Sciatic nerve (tissue), 2 donors: ENCODE results near the gene MRPL24. TPM values are rescaled to one million over a fixed set of nuclear protein-coding genes. Genes with fewer than 3 reads are reported as not detected.
A peak's percentile ranks its signal among the peaks of the same experiment; 100 is the strongest.

ENCODE experiments used
- ATAC-seq: fragments of 200-7000 bp; cut with Tn5 transposase; one replicate; pipeline ENCODE4 v1.9.1; 2020; ENCODE audit warnings: mild to moderate bottlenecking, moderate library complexity
- DNase-seq: peaks from one replicate; pipeline ENCODE4 v3.0.0-alpha.2; 2020; ENCODE audit warnings: low spot score
- intact Hi-C: fragments of 100-400 bp; cut with DNase I; formaldehyde crosslinking; loops from one replicate; pipeline ENCODE4 v1.14.2; 2022
- total RNA-seq: library from RNA; stranded (reverse); fragmentation: NEBNext Ultra II Directional; extraction: Animal tissue kit (Norgen Biotek cat#: 25700); gene quantifications from one replicate; pipeline ENCODE4 v1.2.1, GENCODE V29; 2021
- donor health status: DM: no; HTN: no; CAD: no.
- donor health status: DM: no; HTN: no; CAD: no.

The MRPL24 gene
- total RNA-seq, 1 donor from 2014 or later = 59.5 TPM

GRCh38 chr1:156746728-156747631 lies 6.1 kb upstream of the MRPL24 start:
- intact Hi-C loops = no loop called here
- peak; percentile 82 for ATAC-seq
- DNase-seq = peak; percentile 98

DNA sequence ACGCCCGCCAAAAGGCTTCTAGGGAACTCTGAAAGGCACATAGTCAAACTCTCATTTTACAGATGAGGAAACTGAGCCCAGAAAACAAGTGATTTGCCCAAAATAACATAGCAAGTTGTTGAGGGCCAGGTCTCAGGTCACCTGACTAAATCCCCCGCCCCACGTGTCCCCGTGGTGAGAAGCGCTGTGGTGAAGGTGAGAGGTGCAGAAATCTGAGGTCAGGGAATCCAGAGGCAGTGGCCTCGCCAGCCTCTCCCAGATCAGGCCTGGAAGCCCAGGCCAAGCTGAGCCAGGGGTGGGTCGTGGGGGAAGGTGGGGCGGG lies 5.5 kb upstream of the MRPL24 start:
- no peak for ATAC-seq
- intact Hi-C loops = no loop called here

GRCh38 chr1:156745881-156746280 lies 5.0 kb upstream of the MRPL24 start:
- DNase-seq (no peak), ATAC-seq (no peak)
- intact Hi-C loops = no loop called here

More for the DNA sequence above, 5.5 kb upstream of the MRPL24 start:
- no peak for DNase-seq

DNA sequence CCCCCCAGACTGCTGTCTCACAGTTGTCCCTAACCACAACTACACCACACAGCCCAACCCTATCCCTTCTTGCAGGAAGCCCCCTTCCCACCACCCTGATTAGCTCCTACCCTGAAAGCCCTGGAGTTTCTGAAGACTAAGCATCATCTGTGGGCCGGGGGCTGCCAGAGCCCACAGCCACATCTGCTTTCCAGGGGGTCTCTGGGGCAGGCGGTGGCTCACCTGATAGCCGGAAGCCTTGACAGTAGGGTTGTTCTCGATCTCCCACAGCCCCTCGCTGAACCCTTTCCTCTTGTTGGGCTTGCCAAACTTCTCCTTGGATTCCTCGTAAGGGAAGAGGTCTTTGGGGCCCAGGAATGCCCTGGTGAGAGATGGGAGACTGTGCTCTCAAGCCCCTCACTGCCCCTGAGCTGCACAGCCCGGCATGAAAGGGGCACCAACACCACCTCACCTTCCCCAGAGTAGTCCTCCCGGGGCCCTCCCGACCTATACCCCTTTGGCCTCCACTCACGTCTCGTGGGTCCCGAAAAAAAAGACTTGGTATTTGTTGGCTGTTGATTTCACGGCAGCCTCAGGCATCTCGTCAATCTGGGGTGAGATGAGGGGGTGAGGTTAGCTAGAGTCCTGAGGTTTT lies 4.0 kb upstream of the MRPL24 start:
- no peak for ATAC-seq
- intact Hi-C loops = loop anchor here (5.0 kb wide), 1 partner anchor 1513 kb away; no protein-coding TSS in a partner anchor
- DNase-seq = no peak

DNA sequence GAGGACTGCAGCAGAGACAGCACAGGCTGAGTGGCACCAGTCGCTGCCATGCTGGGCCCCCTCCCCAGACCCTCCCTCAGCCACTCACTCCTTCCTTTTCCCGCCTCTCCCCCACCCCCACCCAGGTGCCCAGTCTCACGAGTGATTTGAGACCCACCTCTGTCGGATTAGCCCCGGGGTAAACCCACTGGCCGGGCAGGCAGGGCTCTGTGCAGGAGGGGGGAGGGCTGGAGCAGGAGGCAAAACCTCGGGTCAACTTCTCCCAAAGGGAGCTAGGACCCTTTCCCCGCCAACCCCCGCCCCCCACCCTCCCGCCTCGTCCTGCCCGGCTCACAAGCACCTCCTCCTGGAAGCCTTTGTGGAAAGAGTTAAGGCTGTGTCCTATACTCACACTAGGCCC lies 3.5 kb upstream of the MRPL24 start:
- no peak for DNase-seq
- intact Hi-C loops = loop anchor here (5.0 kb wide), 1 partner anchor 1512 kb away; no protein-coding TSS in a partner anchor
- no peak for ATAC-seq

DNA sequence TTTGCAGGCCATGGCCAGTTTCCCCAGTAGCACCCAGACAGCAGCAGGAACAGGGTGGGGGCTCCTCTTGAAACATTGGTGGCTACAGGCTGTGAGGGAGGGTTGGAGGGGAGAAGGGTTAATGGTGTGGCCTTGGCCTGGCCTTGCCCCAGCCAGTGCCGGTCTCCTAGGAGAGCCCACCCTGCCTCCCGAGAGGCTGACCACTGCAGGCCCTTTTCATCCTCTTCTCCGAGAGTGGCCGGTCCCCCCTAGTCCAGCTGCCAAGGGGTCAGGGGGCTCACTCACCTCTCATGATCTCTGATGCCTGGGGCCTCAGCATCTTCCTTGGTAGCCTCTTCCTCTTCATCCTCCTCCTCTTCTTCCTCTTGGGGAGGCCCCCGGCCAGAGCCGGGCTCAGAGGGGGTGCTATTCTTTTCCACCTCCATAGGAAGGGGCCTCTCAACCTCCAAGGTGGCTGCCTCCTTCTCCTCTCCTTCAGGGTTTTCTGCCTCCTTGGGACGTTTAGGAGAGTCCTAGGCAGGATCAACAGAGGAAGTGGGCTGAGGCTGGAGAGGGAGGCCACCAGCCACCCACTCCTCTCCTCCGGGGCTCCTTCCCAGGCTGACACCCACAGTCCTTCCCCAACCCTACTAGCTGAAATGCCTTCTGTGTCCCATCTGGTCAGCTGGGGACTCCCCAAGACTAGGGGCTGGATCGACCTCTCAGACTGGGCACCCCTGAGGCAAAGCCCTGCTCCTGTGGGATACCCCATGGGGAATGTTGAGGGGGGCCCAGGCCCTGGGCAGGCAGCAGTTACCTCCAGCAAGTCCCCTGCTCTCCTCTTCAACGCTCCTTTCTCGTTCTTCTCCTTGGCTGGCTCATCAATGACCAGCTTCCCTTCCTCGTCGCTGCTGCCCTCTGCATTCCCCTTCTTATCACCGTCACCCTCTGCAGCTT lies 2.7 kb upstream of the MRPL24 start:
- intact Hi-C loops = loop anchor here (5.0 kb wide), 1 partner anchor 1511 kb away; no protein-coding TSS in a partner anchor
- no peak for DNase-seq
- no peak for ATAC-seq

DNA sequence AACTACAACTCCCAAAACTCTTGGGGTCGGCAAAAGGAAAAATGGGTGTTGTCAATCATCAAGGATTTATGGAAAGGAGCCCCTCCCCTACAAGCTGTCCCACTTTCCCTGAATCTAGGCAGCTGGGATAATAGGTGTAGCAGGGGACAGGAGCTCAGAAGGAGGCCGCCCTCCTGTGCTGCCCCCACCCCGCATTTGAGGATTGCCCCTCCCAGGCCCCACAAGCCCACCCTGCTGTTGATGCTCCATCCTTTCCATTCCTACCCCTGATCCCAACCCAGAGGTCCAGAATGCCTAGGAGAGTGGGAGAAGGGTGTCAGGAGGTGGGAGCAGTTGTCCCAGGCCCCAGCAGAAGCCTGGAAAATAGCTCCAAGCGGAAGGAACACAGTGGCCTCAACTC lies 1.9 kb upstream of the MRPL24 start:
- intact Hi-C loops = loop anchor here (5.0 kb wide), 1 partner anchor 1510 kb away; no protein-coding TSS in a partner anchor
- no peak for ATAC-seq
- no peak for DNase-seq

- intact Hi-C loops = loop anchor here (5.0 kb wide), 1 partner anchor 1510 kb away; no protein-coding TSS in a partner anchor
- no peak for ATAC-seq
- no peak for DNase-seq
Measured at GRCh38 chr1:156742017-156742416, 1.1 kb upstream of the MRPL24 start.

DNA sequence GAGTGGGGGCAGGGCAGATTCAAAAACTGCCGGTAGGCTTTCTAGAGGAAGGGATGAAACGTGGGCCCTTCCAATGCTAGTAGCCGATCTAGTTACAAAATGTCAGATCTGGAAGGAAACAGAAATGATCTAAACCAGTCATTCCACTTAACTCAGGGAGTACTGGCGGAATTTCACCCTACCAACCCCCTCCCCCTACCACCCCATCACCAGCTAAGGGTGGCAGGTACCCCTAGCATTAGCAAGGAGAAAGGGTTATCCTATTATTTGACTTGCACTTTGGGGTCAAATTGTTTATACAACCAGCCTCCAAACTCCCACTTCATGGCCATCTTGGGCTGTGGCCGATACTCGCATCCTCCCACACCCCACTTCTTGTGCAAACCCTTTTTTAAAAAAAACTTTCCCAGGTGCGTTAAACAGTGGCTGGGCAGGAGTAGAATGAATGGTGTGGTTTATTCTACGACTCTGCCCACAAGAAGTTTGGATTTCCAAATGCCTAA lies 644 bp upstream of the MRPL24 start:
- ATAC-seq (peak; percentile 2), DNase-seq (no peak)
- intact Hi-C loops = loop anchor here (5.0 kb wide), 1 partner anchor 1509 kb away; no protein-coding TSS in a partner anchor

DNA sequence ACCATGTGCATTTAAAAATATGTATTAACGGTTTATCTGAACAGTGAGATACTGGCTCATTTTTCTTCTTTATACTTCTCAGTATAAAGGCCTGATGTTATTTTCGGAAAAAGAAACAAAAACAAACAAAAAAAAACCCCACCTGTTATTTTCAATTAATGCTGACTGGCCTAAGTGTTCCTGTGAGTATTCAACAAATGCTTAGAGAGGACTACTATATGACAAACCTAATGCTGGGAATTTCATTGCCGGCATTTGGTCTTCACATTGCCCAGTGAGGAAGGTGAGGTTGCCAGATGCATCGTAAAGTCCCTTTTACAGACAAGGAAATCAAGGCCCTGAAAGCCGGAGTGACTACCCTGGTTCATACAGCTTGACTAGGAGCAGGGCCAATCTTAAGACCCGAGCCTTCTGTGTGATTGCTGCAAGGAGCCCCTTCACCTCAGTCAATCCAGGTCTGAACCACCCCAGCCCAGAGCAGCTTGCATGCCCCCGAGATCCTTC lies 599 bp downstream of the MRPL24 start:
- ATAC-seq = no peak
- intact Hi-C loops = loop anchor here (5.0 kb wide), 1 partner anchor 1508 kb away; no protein-coding TSS in a partner anchor

GRCh38 chr1:156738916-156739315 lies 2.0 kb downstream of the MRPL24 start:
- ATAC-seq (no peak), DNase-seq (no peak)
- intact Hi-C loops = loop anchor here (5.0 kb wide), 1 partner anchor 308 kb away; the partner anchor contains the start of gene ARHGEF11

More for the DNA sequence above, 599 bp downstream of the MRPL24 start:
- DNase-seq = no peak

DNA sequence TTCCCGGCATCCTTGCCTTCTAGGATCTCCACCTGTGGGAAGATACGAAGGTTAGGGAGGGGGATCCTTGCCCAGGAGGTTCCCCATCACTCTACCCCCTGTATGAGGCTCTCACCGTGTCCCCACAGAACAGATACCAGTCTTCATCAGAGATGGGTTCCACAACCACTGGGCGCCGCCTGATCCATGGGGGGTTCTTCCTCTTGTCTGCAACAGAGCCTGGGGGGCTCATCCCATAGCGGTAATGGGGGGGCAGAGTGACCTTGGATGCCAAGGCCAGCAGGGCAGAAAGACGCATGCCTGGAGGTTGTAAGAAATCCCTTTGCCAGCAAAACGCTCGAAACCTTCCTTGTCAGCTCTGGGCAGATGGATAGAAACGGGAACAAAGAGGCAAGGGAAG lies 2.5 kb downstream of the MRPL24 start:
- ATAC-seq = no peak
- DNase-seq = no peak
- intact Hi-C loops = loop anchor here (5.0 kb wide), 1 partner anchor 309 kb away; the partner anchor contains the start of gene ARHGEF11

GRCh38 chr1:156733989-156734584 lies 6.8 kb downstream of the MRPL24 start:
- DNase-seq (no peak), ATAC-seq (no peak)
- intact Hi-C loops = no loop called here

GRCh38 chr1:156728599-156729462 lies 12.1 kb downstream of the MRPL24 start, which contains the start of gene ISG20L2:
Gene ISG20L2, minus strand, starts transcription at chr1:156728766. Its CDS starts 1,114 bp downstream, at chr1:156727652.
- peak; percentile 98 for DNase-seq
- intact Hi-C loops = no loop called here
- peak; percentile 97 for ATAC-seq

DNA sequence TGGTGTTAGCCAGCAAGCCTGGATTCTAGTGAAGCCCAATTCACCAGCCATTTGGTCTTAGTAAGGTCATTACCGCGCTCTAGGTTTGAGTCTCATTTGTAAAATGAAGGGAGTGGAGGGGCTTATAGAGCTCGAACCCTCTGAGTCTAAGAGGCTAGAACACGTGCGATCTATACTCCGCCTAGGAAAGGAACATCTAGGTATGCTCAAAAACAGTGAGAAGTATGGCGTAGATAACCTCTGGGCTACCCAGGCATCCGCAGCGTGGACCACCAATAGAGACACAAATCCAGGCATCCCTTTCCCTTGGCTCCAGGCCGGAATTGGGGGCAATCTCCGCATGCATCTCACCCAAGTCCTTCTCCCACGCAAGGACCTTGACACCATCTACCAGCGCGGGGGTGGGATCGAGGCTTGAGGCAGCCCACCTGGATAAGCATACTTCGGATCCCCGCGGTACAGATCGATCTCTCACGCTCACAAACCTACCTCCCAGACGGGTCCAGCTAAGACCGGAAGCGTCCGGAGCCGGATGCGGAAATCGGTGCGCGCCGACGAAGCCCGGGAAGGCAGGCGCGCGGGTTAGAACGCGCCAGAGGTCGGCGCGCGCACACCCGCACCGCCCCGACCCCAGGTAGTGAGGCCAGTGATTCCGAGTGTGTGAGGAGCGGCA lies 12.8 kb downstream of the MRPL24 start, which contains the start of gene METTL25B:
Gene METTL25B (plus strand): TSS at position 544 of the 673 bp plus-strand sequence. CDS start 636 bp downstream, outside the sequence.
- DNase-seq (peak; percentile 88), ATAC-seq (peak; percentile 82)
- intact Hi-C loops = no loop called here

GRCh38 chr1:156727492-156727891 lies 13.4 kb downstream of the MRPL24 start:
- DNase-seq = no peak
- no peak for ATAC-seq
- intact Hi-C loops = no loop called here
